Measurements from ENCODE around the gene SDCCAG8. TPM values are rescaled to one million over a fixed set of nuclear protein-coding genes. Genes with fewer than 3 reads are reported as not detected.

SDCCAG8 gene
- polyA plus RNA-seq, 3 donors: 33.2 to 34.4 (median 33.4) TPM

DNA sequence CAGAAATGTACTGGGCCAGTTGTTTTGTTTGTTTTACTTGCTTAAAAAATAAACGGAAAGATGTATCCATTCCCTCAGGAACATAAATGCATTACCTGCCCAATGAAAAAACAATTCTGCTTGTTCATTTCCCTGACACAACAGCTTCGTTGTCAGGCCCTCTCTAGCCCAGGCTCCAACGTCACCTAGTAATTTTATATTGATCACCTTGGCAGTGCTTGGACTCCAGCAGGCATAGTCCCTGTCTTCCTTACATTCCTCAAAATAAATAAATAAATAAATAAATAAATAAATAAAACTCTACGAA, 2.0 kb upstream of the SDCCAG8 start:
- H3K27ac ChIP-seq (ENCODE audit: low read depth in 1 of 2, low read length in 2 of 2): peak overlapping the region; percentile 95 to 99
- H3K4me2 ChIP-seq (replicated peaks; ENCODE audit: extremely low read depth, low read length, poor library complexity, severe bottlenecking): peak overlapping the region; percentile 86
- Mint-ChIP-seq H3K27ac (peak overlapping the region; percentile 89 to 99 (median 98)), H3K36me3 (peaks cover 5 to 7% of the 10 kb centered on the region in 2 donors), H3K9me3 (peaks cover 0 to 2% (median 0%) of the 10 kb centered on the region in 7 donors), H3K27me3 (ENCODE audit: low read depth in 3 of 3) (no peaks in the 10 kb centered on the region), H3K4me1 (peaks cover 38% of the 10 kb centered on the region), H3K4me3 (peak overlapping the region; percentile 97 to 99)
- peaks cover 13% of the 10 kb centered on the region for H4K20me1 ChIP-seq (ENCODE audit: insufficient read depth, low read length)
- H3K79me2 ChIP-seq (ENCODE audit: insufficient read depth, low read length): peaks cover 87% of the 10 kb centered on the region
- peaks cover 20 to 42% of the 10 kb centered on the region in 2 donors for H3K4me1 ChIP-seq (ENCODE audit: control insufficient read depth in 1 of 2, insufficient read depth in 2 of 2, low read length in 2 of 2)
- TF ChIP-seq, protein P1, sequence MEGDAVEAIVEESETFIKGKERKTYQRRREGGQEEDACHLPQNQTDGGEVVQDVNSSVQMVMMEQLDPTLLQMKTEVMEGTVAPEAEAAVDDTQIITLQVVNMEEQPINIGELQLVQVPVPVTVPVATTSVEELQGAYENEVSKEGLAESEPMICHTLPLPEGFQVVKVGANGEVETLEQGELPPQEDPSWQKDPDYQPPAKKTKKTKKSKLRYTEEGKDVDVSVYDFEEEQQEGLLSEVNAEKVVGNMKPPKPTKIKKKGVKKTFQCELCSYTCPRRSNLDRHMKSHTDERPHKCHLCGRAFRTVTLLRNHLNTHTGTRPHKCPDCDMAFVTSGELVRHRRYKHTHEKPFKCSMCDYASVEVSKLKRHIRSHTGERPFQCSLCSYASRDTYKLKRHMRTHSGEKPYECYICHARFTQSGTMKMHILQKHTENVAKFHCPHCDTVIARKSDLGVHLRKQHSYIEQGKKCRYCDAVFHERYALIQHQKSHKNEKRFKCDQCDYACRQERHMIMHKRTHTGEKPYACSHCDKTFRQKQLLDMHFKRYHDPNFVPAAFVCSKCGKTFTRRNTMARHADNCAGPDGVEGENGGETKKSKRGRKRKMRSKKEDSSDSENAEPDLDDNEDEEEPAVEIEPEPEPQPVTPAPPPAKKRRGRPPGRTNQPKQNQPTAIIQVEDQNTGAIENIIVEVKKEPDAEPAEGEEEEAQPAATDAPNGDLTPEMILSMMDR (IDR thresholded peaks at IDR 0.05): no peak
- peak overlapping the region; percentile 89 for H3K9ac ChIP-seq (ENCODE audit: insufficient read depth, low read length, poor library complexity, severe bottlenecking)
- intact Hi-C loops (cut with micrococcal nuclease): loop anchor here in 1 of 2 donors (1.0 to 5.0 kb wide), 2 partner anchors 9 to 33 kb away; no protein-coding TSS in a partner anchor
- DNase-seq: peak in 2 of 3 donors; percentile 25 to 31
- 0% methylated on average over 2 of the region's 4 CpGs for WGBS (ENCODE audit: insufficient coverage)
- peak overlapping the region; percentile 55 for H2AFZ ChIP-seq (ENCODE audit: insufficient read depth, low read depth, low read length, poor library complexity, severe bottlenecking)
- H3K9me3 ChIP-seq (replicated peaks in 1 of 2; ENCODE audit: control insufficient read depth in 1 of 2, insufficient read depth in 1 of 2, low read length in 2 of 2): no peaks in the 10 kb centered on the region
- peak overlapping the region; percentile 61 to 96 (median 74) for H3K4me3 ChIP-seq (replicated peaks in 1 of 3; ENCODE audit: low read depth in 2 of 3, low read length in 3 of 3)
- H3K27me3 ChIP-seq (ENCODE audit: control insufficient read depth in 2 of 2, insufficient read depth in 2 of 2, low read length in 2 of 2): no peaks in the 10 kb centered on the region
- H3K36me3 ChIP-seq (replicated peaks in 1 of 2; ENCODE audit: control insufficient read depth in 1 of 2, insufficient read depth in 2 of 2, low read length in 2 of 2): no peaks in the 10 kb centered on the region

DNA sequence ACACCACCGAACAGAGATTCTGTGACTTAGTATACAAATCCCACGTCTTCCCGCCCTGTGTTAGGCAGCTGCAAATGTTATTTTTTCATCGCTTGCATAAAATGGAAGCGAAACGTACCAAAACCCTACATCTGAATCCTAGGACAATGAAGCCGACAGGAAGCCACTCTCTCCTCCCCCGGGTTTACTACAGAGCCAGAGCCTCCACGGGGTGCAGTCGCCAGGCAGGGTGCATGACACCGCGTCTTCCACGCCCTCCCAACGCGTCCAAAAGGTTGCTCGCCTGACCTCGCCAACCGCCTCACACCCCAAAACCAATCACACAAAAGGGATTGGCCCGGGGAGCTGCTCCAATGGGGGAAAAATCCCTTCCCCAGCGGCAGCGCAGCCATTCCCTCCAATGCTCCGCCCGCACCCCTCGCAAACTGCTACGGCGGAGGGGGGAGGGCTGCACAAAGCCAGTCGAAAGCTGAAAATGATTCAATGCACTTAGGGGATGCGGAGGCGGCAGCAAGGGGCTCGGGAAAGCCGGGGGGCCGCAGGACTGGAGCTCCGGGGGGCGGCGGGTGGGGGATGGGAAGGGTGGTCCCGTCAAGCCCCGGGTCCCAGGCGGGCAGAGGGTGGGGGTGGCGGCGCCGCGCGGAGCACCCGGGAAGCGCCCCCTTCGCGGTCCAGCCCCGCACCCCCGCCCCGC, 1.5 kb upstream of the SDCCAG8 start:
- H3K36me3 ChIP-seq (replicated peaks in 1 of 2; ENCODE audit: control insufficient read depth in 1 of 2, insufficient read depth in 2 of 2, low read length in 2 of 2): no peaks in the 10 kb centered on the region
- intact Hi-C loops (cut with micrococcal nuclease): loop anchor here in 1 of 2 donors (5.0 kb wide), 1 partner anchor 33 kb away; no protein-coding TSS in a partner anchor
- peaks cover 38% of the 10 kb centered on the region for H3K4me1 Mint-ChIP-seq
- H3K27me3 ChIP-seq (ENCODE audit: control insufficient read depth in 2 of 2, insufficient read depth in 2 of 2, low read length in 2 of 2): no peaks in the 10 kb centered on the region
- H3K27ac ChIP-seq (ENCODE audit: low read depth in 1 of 2, low read length in 2 of 2): peak overlapping the region; percentile 95 to 99
- H4K20me1 ChIP-seq (ENCODE audit: insufficient read depth, low read length): peaks cover 13% of the 10 kb centered on the region
- peaks cover 20 to 42% of the 10 kb centered on the region in 2 donors for H3K4me1 ChIP-seq (ENCODE audit: control insufficient read depth in 1 of 2, insufficient read depth in 2 of 2, low read length in 2 of 2)
- TF ChIP-seq, protein P1 (IDR thresholded peaks at IDR 0.05): no peak
- H3K4me2 ChIP-seq (replicated peaks; ENCODE audit: extremely low read depth, low read length, poor library complexity, severe bottlenecking): peak overlapping the region; percentile 86
- H3K4me3 Mint-ChIP-seq: peak overlapping the region; percentile 97 to 99
- H2AFZ ChIP-seq (ENCODE audit: insufficient read depth, low read depth, low read length, poor library complexity, severe bottlenecking): peak overlapping the region; percentile 89
- H3K9me3 ChIP-seq (replicated peaks in 1 of 2; ENCODE audit: control insufficient read depth in 1 of 2, insufficient read depth in 1 of 2, low read length in 2 of 2): no peaks in the 10 kb centered on the region
- H3K27ac Mint-ChIP-seq: peak overlapping the region; percentile 98 to 99 (median 98)
- peak; percentile 68 to 90 (median 82) for DNase-seq
- peaks cover 85% of the 10 kb centered on the region for H3K79me2 ChIP-seq (ENCODE audit: insufficient read depth, low read length)
- H3K36me3 Mint-ChIP-seq: peaks cover 6 to 7% of the 10 kb centered on the region in 2 donors
- H3K9ac ChIP-seq (ENCODE audit: insufficient read depth, low read length, poor library complexity, severe bottlenecking): peak overlapping the region; percentile 89
- WGBS (ENCODE audit: insufficient coverage): 0% methylated on average over 31 of the region's 50 CpGs
- H3K9me3 Mint-ChIP-seq: peaks cover 0 to 2% (median 0%) of the 10 kb centered on the region in 7 donors
- H3K27me3 Mint-ChIP-seq (ENCODE audit: low read depth in 3 of 3): no peaks in the 10 kb centered on the region
- H3K4me3 ChIP-seq (replicated peaks in 1 of 3; ENCODE audit: low read depth in 2 of 3, low read length in 3 of 3): peak overlapping the region; percentile 61 to 96 (median 74)

All from CD14-positive monocyte (primary cell).